RWPE2 (cell line): ENCODE data around the gene PFDN1.

Experiments
- ATAC-seq: fragments of 200-7000 bp; cut with Tn5 transposase; 3 replicates; pipeline ENCODE4 v1.9.1; 2021; ENCODE audit warnings: low read depth
- DNase-seq: peaks from one replicate; pipeline ENCODE4 v3.0.0-alpha.2; 2020; ENCODE audit warnings: low spot score
- H3K27ac ChIP-seq: fragments of 450-650 bp; 2 replicates; pipeline ENCODE4 v1.5.1; 2017; ENCODE audit warnings: mild to moderate bottlenecking; ENCODE audit not compliant: poor library complexity, severe bottlenecking
- H3K27me3 ChIP-seq: fragments of 250-450 bp; sonication (Bioruptor Pico); 2 replicates; pipeline ENCODE4 v1.5.1; 2021; ENCODE audit warnings: mild to moderate bottlenecking, moderate library complexity; ENCODE audit not compliant: insufficient read depth, poor library complexity, severe bottlenecking
- H3K36me3 ChIP-seq: fragments of 250-450 bp; sonication (Bioruptor Pico); 2 replicates; pipeline ENCODE4 v1.5.1; 2020; ENCODE audit warnings: low read depth, mild to moderate bottlenecking, moderate library complexity
- H3K4me1 ChIP-seq: fragments of 250-450 bp; sonication (Bioruptor Pico); 2 replicates; pipeline ENCODE4 v1.5.1; 2021; ENCODE audit warnings: mild to moderate bottlenecking, moderate library complexity; ENCODE audit not compliant: insufficient read depth, poor library complexity, severe bottlenecking
- H3K4me3 ChIP-seq: fragments of 250-450 bp; sonication (Bioruptor Pico); 2 replicates; pipeline ENCODE4 v1.5.1; 2021; ENCODE audit warnings: mild to moderate bottlenecking, moderate library complexity; ENCODE audit not compliant: severe bottlenecking
- H3K9me3 ChIP-seq: fragments of 250-450 bp; sonication (Bioruptor Pico); 2 replicates; pipeline ENCODE4 v1.5.1; 2021; ENCODE audit warnings: mild to moderate bottlenecking, moderate library complexity; ENCODE audit not compliant: severe bottlenecking
- TF ChIP-seq, protein P1 (sequence below): fragments of 450-650 bp; IDR thresholded peaks from one replicate; pipeline ENCODE4 v1.5.1; 2017; ENCODE audit warnings: mild to moderate bottlenecking, moderate library complexity; ENCODE audit not compliant: poor library complexity, severe bottlenecking

PFDN1 gene

DNA sequence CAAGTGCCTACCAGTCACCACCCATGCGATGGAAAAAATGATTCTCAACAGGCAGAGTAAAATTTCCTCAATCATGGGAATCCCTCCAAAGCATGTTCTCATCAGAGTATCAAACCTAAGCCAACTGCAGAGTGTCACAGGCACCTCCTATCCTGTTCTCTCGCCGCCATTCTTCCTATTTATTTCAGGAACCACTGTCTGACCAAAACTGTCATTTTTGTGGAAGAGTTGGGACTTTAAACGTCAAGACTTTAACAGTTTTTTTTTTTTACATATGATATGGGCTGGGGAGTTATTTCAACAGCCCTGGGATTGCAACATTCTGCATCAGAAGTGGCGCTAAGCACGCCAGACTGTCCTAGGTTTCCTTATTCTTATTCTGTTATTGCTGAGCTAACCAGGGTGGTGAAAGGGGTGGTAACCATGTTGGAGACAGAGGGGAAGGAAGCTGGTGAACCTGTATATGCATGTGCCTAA lies 29.5 kb downstream of the PFDN1 start:
- H3K27me3 ChIP-seq = no peaks in the 10 kb centered on the region
- TF ChIP-seq, protein P1, sequence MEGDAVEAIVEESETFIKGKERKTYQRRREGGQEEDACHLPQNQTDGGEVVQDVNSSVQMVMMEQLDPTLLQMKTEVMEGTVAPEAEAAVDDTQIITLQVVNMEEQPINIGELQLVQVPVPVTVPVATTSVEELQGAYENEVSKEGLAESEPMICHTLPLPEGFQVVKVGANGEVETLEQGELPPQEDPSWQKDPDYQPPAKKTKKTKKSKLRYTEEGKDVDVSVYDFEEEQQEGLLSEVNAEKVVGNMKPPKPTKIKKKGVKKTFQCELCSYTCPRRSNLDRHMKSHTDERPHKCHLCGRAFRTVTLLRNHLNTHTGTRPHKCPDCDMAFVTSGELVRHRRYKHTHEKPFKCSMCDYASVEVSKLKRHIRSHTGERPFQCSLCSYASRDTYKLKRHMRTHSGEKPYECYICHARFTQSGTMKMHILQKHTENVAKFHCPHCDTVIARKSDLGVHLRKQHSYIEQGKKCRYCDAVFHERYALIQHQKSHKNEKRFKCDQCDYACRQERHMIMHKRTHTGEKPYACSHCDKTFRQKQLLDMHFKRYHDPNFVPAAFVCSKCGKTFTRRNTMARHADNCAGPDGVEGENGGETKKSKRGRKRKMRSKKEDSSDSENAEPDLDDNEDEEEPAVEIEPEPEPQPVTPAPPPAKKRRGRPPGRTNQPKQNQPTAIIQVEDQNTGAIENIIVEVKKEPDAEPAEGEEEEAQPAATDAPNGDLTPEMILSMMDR = no peak
- no peak overlapping the region for H3K4me3 ChIP-seq
- no peak for DNase-seq
- H3K9me3 ChIP-seq = no peaks in the 10 kb centered on the region
- H3K36me3 ChIP-seq = peaks cover 21% of the 10 kb centered on the region
- H3K4me1 ChIP-seq = no peaks in the 10 kb centered on the region
- ATAC-seq = no peak
- no peak overlapping the region for H3K27ac ChIP-seq

DNA sequence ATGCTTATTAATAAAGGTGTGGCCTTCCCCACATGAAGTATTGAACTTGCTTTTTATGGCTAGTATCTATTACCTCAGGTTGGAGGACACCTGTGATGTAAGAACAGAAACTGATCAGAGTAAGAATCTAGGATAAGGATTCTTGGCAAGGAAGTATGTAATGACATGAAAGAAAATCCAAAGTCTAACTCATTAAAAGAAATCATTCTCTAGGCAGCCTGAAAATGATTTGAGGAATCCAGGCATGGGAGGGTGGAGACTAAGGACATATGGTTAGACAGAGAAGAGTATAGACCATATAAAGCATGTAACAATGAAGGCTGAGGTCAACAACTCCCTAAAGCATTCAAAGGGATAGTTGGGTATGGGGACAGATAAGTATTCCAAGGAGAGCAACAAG lies 32.9 kb downstream of the PFDN1 start:
- H3K9me3 ChIP-seq = no peaks in the 10 kb centered on the region
- DNase-seq (no peak), ATAC-seq (no peak)
- TF ChIP-seq, protein P1 = no peak
- H3K27ac ChIP-seq = no peak overlapping the region
- peaks cover 16% of the 10 kb centered on the region for H3K36me3 ChIP-seq
- no peak overlapping the region for H3K4me3 ChIP-seq
- H3K27me3 ChIP-seq = no peaks in the 10 kb centered on the region
- H3K4me1 ChIP-seq = no peaks in the 10 kb centered on the region

DNA sequence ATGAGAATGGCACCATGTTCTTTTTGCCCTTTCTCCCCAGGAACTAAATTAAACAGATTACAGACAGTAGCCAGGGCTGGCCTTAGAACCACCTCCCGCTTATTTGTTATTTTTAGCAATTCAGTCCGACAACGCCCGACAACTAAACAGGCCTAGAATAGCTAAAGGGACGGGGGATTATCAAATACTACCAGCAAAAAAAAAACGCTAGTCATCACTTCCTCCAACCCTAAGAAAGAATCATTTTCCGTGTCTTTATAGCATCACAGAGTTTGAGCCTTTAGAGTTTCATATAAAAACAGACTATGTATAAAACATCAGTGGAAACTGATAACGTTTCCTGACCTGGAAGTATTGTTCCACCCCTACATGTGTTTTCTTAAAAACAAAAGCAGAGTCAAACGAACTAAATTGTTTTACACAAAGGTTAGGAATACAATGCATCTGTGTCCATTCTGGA lies 35.3 kb downstream of the PFDN1 start:
- H3K27ac ChIP-seq = no peak overlapping the region
- H3K4me3 ChIP-seq = no peak overlapping the region
- peaks cover 2% of the 10 kb centered on the region; the same call in 1 of the 2 replicates for H3K36me3 ChIP-seq
- no peaks in the 10 kb centered on the region for H3K27me3 ChIP-seq
- DNase-seq (no peak), ATAC-seq (no peak)
- no peaks in the 10 kb centered on the region for H3K4me1 ChIP-seq
- no peaks in the 10 kb centered on the region for H3K9me3 ChIP-seq
- TF ChIP-seq, protein P1 = no peak

DNA sequence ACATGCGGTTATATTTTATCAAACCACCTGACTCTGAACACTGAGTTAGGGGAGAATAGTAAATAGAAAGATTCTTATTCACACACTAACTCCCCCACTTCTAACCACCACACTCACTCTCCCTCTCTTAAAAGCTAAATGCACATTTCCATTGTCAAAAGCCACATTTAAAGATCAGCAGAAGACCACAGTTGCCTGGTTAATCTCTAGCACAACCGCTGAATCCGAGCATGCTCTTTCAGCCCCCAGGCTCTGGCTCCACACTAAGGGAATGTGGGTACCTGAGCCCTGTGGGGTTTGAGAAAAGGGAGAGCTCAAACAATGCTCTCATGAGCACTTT lies 35.7 kb downstream of the PFDN1 start:
- DNase-seq = no peak
- Histone ChIP-seq H3K9me3 (no peaks in the 10 kb centered on the region), H3K4me3 (no peak overlapping the region), H3K27ac (no peak overlapping the region), H3K4me1 (peaks cover 2% of the 10 kb centered on the region), H3K36me3 (no peaks in the 10 kb centered on the region), H3K27me3 (no peaks in the 10 kb centered on the region)
- no peak for ATAC-seq
- TF ChIP-seq, protein P1 = no peak

DNA sequence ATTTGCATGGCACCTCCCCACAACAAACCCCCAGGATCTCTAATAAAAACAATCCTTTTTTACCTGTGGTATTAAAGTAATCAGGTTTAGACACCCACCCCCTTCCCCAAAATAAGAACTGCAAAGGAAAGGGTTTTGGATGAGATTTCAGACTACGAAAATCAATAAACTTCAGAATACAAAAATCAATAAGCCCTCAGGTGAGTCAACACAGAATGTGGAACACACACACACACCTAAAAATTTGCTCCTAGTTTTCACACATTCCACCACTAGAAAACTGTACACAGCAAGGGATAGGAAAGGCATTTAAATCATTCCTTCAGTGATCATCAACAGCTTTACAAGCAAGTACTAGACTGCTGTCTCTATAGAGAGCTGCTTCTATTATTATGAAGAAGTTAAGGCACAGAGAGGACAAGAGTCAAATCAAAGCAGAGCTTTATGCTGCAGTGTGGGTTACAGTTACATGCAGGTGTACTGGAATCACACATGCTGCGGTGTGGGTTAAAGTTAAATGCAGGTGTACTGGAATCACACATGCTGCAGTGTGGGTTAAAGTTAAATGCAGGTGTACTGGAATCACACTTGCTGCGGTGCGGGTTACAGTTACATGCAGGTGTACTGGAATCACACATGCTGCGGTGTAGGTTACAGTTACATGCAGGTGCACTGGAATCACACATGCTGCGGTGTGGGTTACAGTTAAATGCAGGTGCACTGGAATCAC lies 36.3 kb downstream of the PFDN1 start:
- H3K36me3 ChIP-seq = no peaks in the 10 kb centered on the region
- H3K4me3 ChIP-seq = no peak overlapping the region

More for the DNA sequence above, 36.3 kb downstream of the PFDN1 start:
- Histone ChIP-seq H3K9me3 (no peaks in the 10 kb centered on the region), H3K27ac (no peak overlapping the region), H3K4me1 (peaks cover 8% of the 10 kb centered on the region), H3K27me3 (no peaks in the 10 kb centered on the region)
- ATAC-seq = no peak
- no peak for DNase-seq
- TF ChIP-seq, protein P1 = no peak
